ENCODE data around the gene FAM170B. TPM values are rescaled to one million over a fixed set of nuclear protein-coding genes. Genes with fewer than 3 reads are reported as not detected.

Gene FAM170B
- total and polyA plus RNA-seq, 9 of the 15 experiments (the other 6 are each of a cell fraction or from before 2014, with no cell fraction given) = 0.11 to 0.21 TPM; not detected in 7

GRCh38 chr10:49106451-49106850, 27.4 kb downstream of the FAM170B start:
- DNase-seq (ENCODE audit: extremely low read depth in 1 of 4, low spot score in 3 of 4) = no peak
- no peak for FAIRE-seq
- H3K27ac ChIP-seq (ENCODE audit: extremely low read depth, low read depth, low read length) = no peak overlapping the region
- H3K9me1 ChIP-seq (ENCODE audit: control insufficient read depth, insufficient read depth, low read length) = no peaks in the 10 kb centered on the region
- H3K9ac ChIP-seq (ENCODE audit: insufficient read depth in 1 of 2, low read depth in 2 of 2, low read length in 2 of 2) = no peak overlapping the region
- intact Hi-C loops (cut with micrococcal nuclease) (no loop called here), in situ Hi-C loops (cut with MboI) (no loop called here)
- no peak overlapping the region for H2AFZ ChIP-seq (ENCODE audit: low read depth, low read length)
- WGBS (ENCODE audit: insufficient coverage, low coverage, missing lambda C conversion rate) = 82% methylated on average over 7 of the region's 7 CpGs
- no TSS peak for BruUV-seq (replicated peaks)
- no peaks in the 10 kb centered on the region for H3K9me3 ChIP-seq (replicated peaks; ENCODE audit: control insufficient read depth, insufficient read depth, low read depth, low read length)
- H3K27me3 ChIP-seq (ENCODE audit: control insufficient read depth in 2 of 2, insufficient read depth in 2 of 2, low read length in 2 of 2) = no peaks in the 10 kb centered on the region
- ChIA-PET CTCF (ENCODE audit: low intra/inter-chr PET ratio) (no interaction called here), POLR2A (interaction anchor here (0.5 to 0.6 kb wide), 2 partner anchors 16 to 416 kb away, joined by 3 read pairs; no protein-coding TSS in a partner anchor)
- no peaks in the 10 kb centered on the region for H4K20me1 ChIP-seq (replicated peaks; ENCODE audit: control insufficient read depth, insufficient read depth, low read length)
- TF ChIP-seq SPI1 (IDR thresholded peaks at IDR 0.05; ENCODE audit: borderline replicate concordance, low read depth, low read length) (peak; percentile 13; the same call in 1 of the 2 replicates), TBL1XR1 (IDR thresholded peaks at IDR 0.05; ENCODE audit: low read length in 2 of 2) (no peak), MYNN (IDR thresholded peaks at IDR 0.05) (no peak), MYNN (CRISPR knock-in tag; IDR thresholded peaks at IDR 0.05) (no peak), ARID4B (CRISPR knock-in tag; IDR thresholded peaks at IDR 0.05) (no peak), ZNF76 (CRISPR knock-in tag; IDR thresholded peaks at IDR 0.05; ENCODE audit: borderline replicate concordance) (no peak), USF2 (CRISPR knock-in tag; IDR thresholded peaks at IDR 0.05) (no peak), RBFOX2 (IDR thresholded peaks at IDR 0.05; ENCODE audit: low read depth, low read length) (0 out of 2 replicates have a peak, but pooled peaks have one; percentile 6), SRSF3 (IDR thresholded peaks at IDR 0.05; ENCODE audit: insufficient read depth, low read length) (no peak), POLR2H (tag; IDR thresholded peaks at IDR 0.05; ENCODE audit: low read depth) (no peak), TCF15 (CRISPR knock-in tag; IDR thresholded peaks at IDR 0.05) (no peak), HDGF (IDR thresholded peaks at IDR 0.05) (no peak), RB1 (IDR thresholded peaks at IDR 0.05; ENCODE audit: low read depth) (no peak), CREB1 (IDR thresholded peaks at IDR 0.05) (no peak), CREB1 (CRISPR knock-in tag; IDR thresholded peaks at IDR 0.05) (no peak)
- no peak overlapping the region for H3K4me3 ChIP-seq
- no peaks in the 10 kb centered on the region for H3K79me2 ChIP-seq (ENCODE audit: control insufficient read depth, insufficient read depth, low read length)
- H3K36me3 ChIP-seq (ENCODE audit: control insufficient read depth, insufficient read depth, low read length) = peaks cover 5% of the 10 kb centered on the region; the same call in 2 of the 3 replicates
- no peak for ATAC-seq
- H3K4me2 ChIP-seq (ENCODE audit: insufficient read depth, low read length) = no peak overlapping the region
- H3K4me1 ChIP-seq (replicated peaks in 1 of 2; ENCODE audit: control insufficient read depth in 2 of 2, insufficient read depth in 2 of 2, low read length in 2 of 2) = peaks cover 3 to 20% of the 10 kb centered on the region in 2 experiments; a peak in 3 of 5 replicates

Measured in K562 (cell line).